ENCODE results near the gene VAMP1. TPM values are rescaled to one million over a fixed set of nuclear protein-coding genes. Genes with fewer than 3 reads are reported as not detected.

The VAMP1 gene
- total and polyA plus RNA-seq, 2 of the 13 experiments (the other 11 are each of a cell fraction or from before 2014, with no cell fraction given): 2.5 to 7.4 TPM

DNA sequence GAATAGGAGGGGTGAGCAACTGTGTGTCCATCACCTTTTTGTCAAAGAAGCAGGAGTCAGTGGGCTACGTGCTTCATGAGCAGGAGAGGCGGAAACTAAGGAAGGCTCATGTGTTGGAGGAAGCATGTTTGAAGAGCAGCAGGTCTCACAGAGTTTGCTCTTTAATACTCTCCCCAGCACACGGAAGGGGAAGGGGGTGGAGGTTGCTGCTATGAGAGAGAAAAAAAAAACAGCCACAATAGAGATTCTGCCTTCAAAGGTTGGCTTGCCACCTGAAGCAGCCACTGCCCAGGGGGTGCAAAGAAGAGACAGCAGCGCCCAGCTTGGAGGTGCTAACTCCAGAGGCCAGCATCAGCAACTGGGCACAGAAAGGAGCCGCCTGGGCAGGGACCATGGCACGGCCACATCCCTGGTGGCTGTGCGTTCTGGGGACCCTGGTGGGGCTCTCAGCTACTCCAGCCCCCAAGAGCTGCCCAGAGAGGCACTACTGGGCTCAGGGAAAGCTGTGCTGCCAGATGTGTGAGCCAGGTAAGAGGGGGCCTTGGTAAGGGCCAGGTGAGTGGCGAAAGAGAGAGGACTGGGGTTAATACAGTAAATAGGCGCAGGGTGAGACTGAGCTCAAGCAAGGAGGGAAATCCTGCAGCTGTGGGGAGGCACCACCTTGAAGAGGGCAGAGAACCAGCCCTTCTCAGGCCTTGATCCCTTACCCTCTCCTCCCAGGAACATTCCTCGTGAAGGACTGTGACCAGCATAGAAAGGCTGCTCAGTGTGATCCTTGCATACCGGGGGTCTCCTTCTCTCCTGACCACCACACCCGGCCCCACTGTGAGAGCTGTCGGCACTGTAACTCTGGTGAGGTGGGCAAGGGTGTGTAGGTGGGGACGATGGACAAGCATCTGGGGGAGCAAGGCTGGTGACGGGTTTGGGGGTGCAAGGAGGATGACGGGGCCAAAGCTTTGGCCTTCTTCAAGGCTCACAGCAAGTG lies 25.5 kb downstream of the VAMP1 start, which contains the start of gene CD27:
CD27 (plus strand) TSS at position 252 of the 985 bp plus-strand sequence; CDS start at position 393, 141 bp downstream.
- no peaks in the 10 kb centered on the region for H3K9me3 ChIP-seq (ENCODE audit: low read length)
- H3K4me2 ChIP-seq (ENCODE audit: low read depth, low read length): no peak within 1 kb of the TSS
- DNase-seq (ENCODE audit: low spot score) (no peak), FAIRE-seq (no peak), ATAC-seq (no peak)
- H3K27me3 ChIP-seq (ENCODE audit: control insufficient read depth in 1 of 2, insufficient read depth in 2 of 2, low read length in 2 of 2): no peaks in the 10 kb centered on the region; a peak in 1 of 5 replicates
- in situ Hi-C loops (cut with HindIII; ENCODE audit: extremely low pct_ligation_motif_present, low pct_unique_long_range_greater_than_20kb) (no loop called here), intact Hi-C loops (cut with micrococcal nuclease; ENCODE audit: unreplicated experiment) (no loop called here)
- no peak within 1 kb of the TSS for H3K27ac ChIP-seq (ENCODE audit: extremely low read length, insufficient read depth, low read length)
- CTCF ChIA-PET (ENCODE audit: low intra/inter-chr PET ratio, low total read pairs): no interaction called here
- no peak within 1 kb of the TSS for H2AFZ ChIP-seq (ENCODE audit: low read length)
- peaks cover 36% of the 10 kb centered on the region for H3K4me1 ChIP-seq (ENCODE audit: insufficient read depth, low read length)
- no peaks in the 10 kb centered on the region for H3K79me2 ChIP-seq (ENCODE audit: insufficient read depth, low read length)
- H3K9ac ChIP-seq (ENCODE audit: insufficient read depth, low read depth, low read length): no peak within 1 kb of the TSS
- TF ChIP-seq MTA3 (CRISPR knock-in tag; IDR thresholded peaks at IDR 0.05) (no peak), ARHGAP35 (CRISPR knock-in tag; IDR thresholded peaks at IDR 0.05; ENCODE audit: borderline replicate concordance) (no peak), KLF15 (CRISPR knock-in tag; IDR thresholded peaks at IDR 0.05; ENCODE audit: borderline replicate concordance) (no peak), KDM6A (CRISPR knock-in tag; IDR thresholded peaks at IDR 0.05; ENCODE audit: low read depth) (no peak), IKZF5 (CRISPR knock-in tag; IDR thresholded peaks at IDR 0.05) (no peak), ZNF225 (CRISPR knock-in tag; IDR thresholded peaks at IDR 0.05) (no peak), TAF1 (CRISPR knock-in tag; IDR thresholded peaks at IDR 0.05) (no peak), MED8 (CRISPR knock-in tag; IDR thresholded peaks at IDR 0.05; ENCODE audit: insufficient replicate concordance) (no peak), TMF1 (CRISPR knock-in tag; IDR thresholded peaks at IDR 0.05; ENCODE audit: low read depth) (no peak), ZNF850 (CRISPR knock-in tag; conservative IDR thresholded peaks at IDR 0.05) (no peak), ZBTB4 (CRISPR knock-in tag; IDR thresholded peaks at IDR 0.05; ENCODE audit: borderline replicate concordance) (no peak)
- TF ChIP-seq, protein P1, sequence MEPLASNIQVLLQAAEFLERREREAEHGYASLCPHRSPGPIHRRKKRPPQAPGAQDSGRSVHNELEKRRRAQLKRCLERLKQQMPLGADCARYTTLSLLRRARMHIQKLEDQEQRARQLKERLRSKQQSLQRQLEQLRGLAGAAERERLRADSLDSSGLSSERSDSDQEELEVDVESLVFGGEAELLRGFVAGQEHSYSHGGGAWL (CRISPR knock-in tag; IDR thresholded peaks at IDR 0.05): no peak
- TF ChIP-seq, protein P2, sequence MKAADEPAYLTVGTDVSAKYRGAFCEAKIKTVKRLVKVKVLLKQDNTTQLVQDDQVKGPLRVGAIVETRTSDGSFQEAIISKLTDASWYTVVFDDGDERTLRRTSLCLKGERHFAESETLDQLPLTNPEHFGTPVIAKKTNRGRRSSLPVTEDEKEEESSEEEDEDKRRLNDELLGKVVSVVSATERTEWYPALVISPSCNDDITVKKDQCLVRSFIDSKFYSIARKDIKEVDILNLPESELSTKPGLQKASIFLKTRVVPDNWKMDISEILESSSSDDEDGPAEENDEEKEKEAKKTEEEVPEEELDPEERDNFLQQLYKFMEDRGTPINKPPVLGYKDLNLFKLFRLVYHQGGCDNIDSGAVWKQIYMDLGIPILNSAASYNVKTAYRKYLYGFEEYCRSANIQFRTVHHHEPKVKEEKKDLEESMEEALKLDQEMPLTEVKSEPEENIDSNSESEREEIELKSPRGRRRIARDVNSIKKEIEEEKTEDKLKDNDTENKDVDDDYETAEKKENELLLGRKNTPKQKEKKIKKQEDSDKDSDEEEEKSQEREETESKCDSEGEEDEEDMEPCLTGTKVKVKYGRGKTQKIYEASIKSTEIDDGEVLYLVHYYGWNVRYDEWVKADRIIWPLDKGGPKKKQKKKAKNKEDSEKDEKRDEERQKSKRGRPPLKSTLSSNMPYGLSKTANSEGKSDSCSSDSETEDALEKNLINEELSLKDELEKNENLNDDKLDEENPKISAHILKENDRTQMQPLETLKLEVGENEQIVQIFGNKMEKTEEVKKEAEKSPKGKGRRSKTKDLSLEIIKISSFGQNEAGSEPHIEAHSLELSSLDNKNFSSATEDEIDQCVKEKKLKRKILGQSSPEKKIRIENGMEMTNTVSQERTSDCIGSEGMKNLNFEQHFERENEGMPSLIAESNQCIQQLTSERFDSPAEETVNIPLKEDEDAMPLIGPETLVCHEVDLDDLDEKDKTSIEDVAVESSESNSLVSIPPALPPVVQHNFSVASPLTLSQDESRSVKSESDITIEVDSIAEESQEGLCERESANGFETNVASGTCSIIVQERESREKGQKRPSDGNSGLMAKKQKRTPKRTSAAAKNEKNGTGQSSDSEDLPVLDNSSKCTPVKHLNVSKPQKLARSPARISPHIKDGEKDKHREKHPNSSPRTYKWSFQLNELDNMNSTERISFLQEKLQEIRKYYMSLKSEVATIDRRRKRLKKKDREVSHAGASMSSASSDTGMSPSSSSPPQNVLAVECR (CRISPR knock-in tag; IDR thresholded peaks at IDR 0.05; ENCODE audit: borderline replicate concordance): no peak
- H4K20me1 ChIP-seq (ENCODE audit: insufficient read depth, low read length): no peaks in the 10 kb centered on the region
- POLR2A ChIA-PET: no interaction called here
- BruUV-seq (replicated peaks): no TSS peak
- no peak within 1 kb of the TSS for H3K4me3 ChIP-seq (replicated peaks in 1 of 3; ENCODE audit: insufficient read depth in 1 of 3, low read depth in 2 of 3, low read length in 3 of 3)
- H3K36me3 ChIP-seq (replicated peaks in 1 of 2; ENCODE audit: control insufficient read depth in 1 of 2, insufficient read depth in 2 of 2, low read length in 2 of 2): no peaks in the 10 kb centered on the region
- 88% methylated on average over 16 of the region's 16 CpGs for WGBS (ENCODE audit: low lambda C conversion rate)
